ENCODE results near the gene FAM174B. TPM values are rescaled to one million over a fixed set of nuclear protein-coding genes. Genes with fewer than 3 reads are reported as not detected.

FAM174B gene
- total RNA-seq, 6 donors from 2014 or later: 54.5 to 109 (median 67.5) TPM

GRCh38 chr15:92613841-92614240 is 41.7 kb downstream of the FAM174B start:
- no peak overlapping the region for H3K4me3 ChIP-seq
- TF ChIP-seq EP300 (IDR thresholded peaks at IDR 0.05) (no peak), CTCF (IDR thresholded peaks at IDR 0.05) (no peak), POLR2A (IDR thresholded peaks at IDR 0.05) (no peak), POLR2AphosphoS5 (IDR thresholded peaks at IDR 0.05) (no peak)
- H3K27ac ChIP-seq: peak overlapping the region; percentile 30 to 72 (median 57)
- H3K36me3 ChIP-seq: no peaks in the 10 kb centered on the region
- DNase-seq (no peak), ATAC-seq (ENCODE audit: low FRiP score in 2 of 2) (no peak)
- H3K4me1 ChIP-seq: peaks cover 12 to 28% (median 23%) of the 10 kb centered on the region in 4 donors
- 92 to 97% methylated on average over 7 of the region's 7 CpGs for WGBS, 2 donors
- H3K9me3 ChIP-seq: no peaks in the 10 kb centered on the region
- no peaks in the 10 kb centered on the region for H3K27me3 ChIP-seq

GRCh38 chr15:92612891-92613290 is 42.7 kb downstream of the FAM174B start:
- DNase-seq: no peak
- peaks cover 7 to 26% (median 18%) of the 10 kb centered on the region in 4 donors for H3K4me1 ChIP-seq
- H3K27ac ChIP-seq: peak overlapping the region in 1 of 4 donors; percentile 44
- no peak overlapping the region for H3K4me3 ChIP-seq
- no peaks in the 10 kb centered on the region for H3K27me3 ChIP-seq
- no peaks in the 10 kb centered on the region for H3K36me3 ChIP-seq
- ATAC-seq (ENCODE audit: low FRiP score in 2 of 2): no peak
- H3K9me3 ChIP-seq: no peaks in the 10 kb centered on the region
- TF ChIP-seq POLR2AphosphoS5 (IDR thresholded peaks at IDR 0.05) (no peak), EP300 (IDR thresholded peaks at IDR 0.05) (no peak), POLR2A (IDR thresholded peaks at IDR 0.05) (no peak), CTCF (IDR thresholded peaks at IDR 0.05) (no peak)
- 76 to 95% methylated on average over 4 of the region's 4 CpGs for WGBS, 2 donors

- peaks cover 2 to 22% (median 12%) of the 10 kb centered on the region in 4 donors for H3K4me1 ChIP-seq
- H3K27ac ChIP-seq: no peak overlapping the region
- no peak for ATAC-seq (ENCODE audit: low FRiP score in 2 of 2)
- TF ChIP-seq CTCF (IDR thresholded peaks at IDR 0.05) (peak in 1 of 6 experiments; percentile 8), POLR2AphosphoS5 (IDR thresholded peaks at IDR 0.05) (no peak), EP300 (IDR thresholded peaks at IDR 0.05) (no peak)
- no peaks in the 10 kb centered on the region for H3K27me3 ChIP-seq
- no peaks in the 10 kb centered on the region for H3K36me3 ChIP-seq
- 74 to 81% methylated on average over 6 to 7 of the region's 7 CpGs for WGBS, 2 donors
- H3K9me3 ChIP-seq: no peaks in the 10 kb centered on the region
- no peak for DNase-seq
- no peak overlapping the region for H3K4me3 ChIP-seq
Observed at GRCh38 chr15:92611995-92612745, 43.4 kb downstream of the FAM174B start.

- Histone ChIP-seq H3K4me3 (no peak overlapping the region), H3K27ac (no peak overlapping the region), H3K27me3 (no peaks in the 10 kb centered on the region), H3K9me3 (no peaks in the 10 kb centered on the region), H3K4me1 (peaks cover 0 to 20% (median 4%) of the 10 kb centered on the region in 4 donors), H3K36me3 (no peaks in the 10 kb centered on the region)
- DNase-seq (no peak), ATAC-seq (ENCODE audit: low FRiP score in 2 of 2) (no peak)
- TF ChIP-seq CTCF (IDR thresholded peaks at IDR 0.05): no peak
- no peak for TF ChIP-seq POLR2A (IDR thresholded peaks at IDR 0.05)
- no peak for TF ChIP-seq POLR2AphosphoS5 (IDR thresholded peaks at IDR 0.05)
- no peak for TF ChIP-seq EP300 (IDR thresholded peaks at IDR 0.05)
Observed at GRCh38 chr15:92611150-92611549, 44.4 kb downstream of the FAM174B start.

- no peak overlapping the region for H3K4me3 ChIP-seq
- no peaks in the 10 kb centered on the region for H3K27me3 ChIP-seq
- H3K9me3 ChIP-seq: no peaks in the 10 kb centered on the region
- no peak overlapping the region for H3K27ac ChIP-seq
- DNase-seq (peak in 1 of 2 donors; percentile 9), ATAC-seq (ENCODE audit: low FRiP score in 2 of 2) (no peak)
- H3K36me3 ChIP-seq: no peaks in the 10 kb centered on the region
- TF ChIP-seq POLR2A (IDR thresholded peaks at IDR 0.05) (no peak), CTCF (IDR thresholded peaks at IDR 0.05) (no peak), POLR2AphosphoS5 (IDR thresholded peaks at IDR 0.05) (no peak), EP300 (IDR thresholded peaks at IDR 0.05) (no peak)
- H3K4me1 ChIP-seq: peaks cover 0 to 18% (median 9%) of the 10 kb centered on the region in 4 donors
- 90 to 96% methylated on average over 7 to 9 of the region's 9 CpGs for WGBS, 2 donors
Observed at GRCh38 chr15:92610101-92610520, 45.5 kb downstream of the FAM174B start.
